GM23338 (cell line): ENCODE results near the gene CSTA.

Source experiments
- CREB1 ChIP-seq: fragments of 250-450 bp; sonication (Bioruptor Pico); IDR thresholded peaks from 2 replicates; pipeline ENCODE4 v1.5.0; 2020; ENCODE audit warnings: low read depth, mild to moderate bottlenecking, moderate library complexity
- EZH2 ChIP-seq: fragments of 200-600 bp; sonication (generic); IDR thresholded peaks from one replicate; pipeline ENCODE4 v1.8.0; 2017; ENCODE audit warnings: antibody characterized with exemption, mild to moderate bottlenecking, low read depth; ENCODE audit not compliant: unreplicated experiment
- EZH2phosphoT487 ChIP-seq: fragments of 200-600 bp; sonication (generic); IDR thresholded peaks from one replicate; pipeline ENCODE4 v1.8.1; 2018; ENCODE audit warnings: antibody characterized with exemption; ENCODE audit not compliant: unreplicated experiment
- JUNB ChIP-seq: IDR thresholded peaks from one replicate; pipeline ENCODE4 v1.6.1; 2016; ENCODE audit warnings: antibody characterized with exemption; ENCODE audit not compliant: unreplicated experiment
- NANOG ChIP-seq: IDR thresholded peaks from 2 replicates; pipeline ENCODE4 v1.6.1; 2016; ENCODE audit warnings: antibody characterized with exemption, borderline replicate concordance
- POLR2AphosphoS5 ChIP-seq: IDR thresholded peaks from 2 replicates; pipeline ENCODE4 v1.6.1; 2016; ENCODE audit warnings: antibody characterized with exemption, low read depth
- REST ChIP-seq: IDR thresholded peaks from one replicate; pipeline ENCODE4 v1.6.1; 2018; ENCODE audit warnings: antibody characterized with exemption; ENCODE audit not compliant: unreplicated experiment
- STAT1 ChIP-seq: IDR thresholded peaks from one replicate; pipeline ENCODE4 v1.6.1; 2016; ENCODE audit warnings: antibody characterized with exemption; ENCODE audit not compliant: unreplicated experiment
- ZNF114 ChIP-seq: fragments of 250-450 bp; sonication (Bioruptor Pico); IDR thresholded peaks from 2 replicates; pipeline ENCODE4 v1.5.0; 2020; ENCODE audit warnings: mild to moderate bottlenecking, moderate library complexity
- ZNF462 ChIP-seq: fragments of 250-450 bp; sonication (Bioruptor Pico); IDR thresholded peaks from 2 replicates; pipeline ENCODE4 v1.5.0; 2020; ENCODE audit warnings: mild to moderate bottlenecking, moderate library complexity
- TF ChIP-seq, protein P1 (sequence below), 2 experiments: fragments of 200-600 bp in 1 of 2; sonication (generic) in 1 of 2; conservative IDR thresholded peaks; 2 replicates each; pipeline versions ENCODE4 v1.5.1 to v1.6.1; 2016 to 2017; ENCODE audit warnings: antibody characterized with exemption in 2 of 2, low read depth in 2 of 2, mild to moderate bottlenecking in 2 of 2, moderate library complexity in 1 of 2

- TF ChIP-seq, protein P1, sequence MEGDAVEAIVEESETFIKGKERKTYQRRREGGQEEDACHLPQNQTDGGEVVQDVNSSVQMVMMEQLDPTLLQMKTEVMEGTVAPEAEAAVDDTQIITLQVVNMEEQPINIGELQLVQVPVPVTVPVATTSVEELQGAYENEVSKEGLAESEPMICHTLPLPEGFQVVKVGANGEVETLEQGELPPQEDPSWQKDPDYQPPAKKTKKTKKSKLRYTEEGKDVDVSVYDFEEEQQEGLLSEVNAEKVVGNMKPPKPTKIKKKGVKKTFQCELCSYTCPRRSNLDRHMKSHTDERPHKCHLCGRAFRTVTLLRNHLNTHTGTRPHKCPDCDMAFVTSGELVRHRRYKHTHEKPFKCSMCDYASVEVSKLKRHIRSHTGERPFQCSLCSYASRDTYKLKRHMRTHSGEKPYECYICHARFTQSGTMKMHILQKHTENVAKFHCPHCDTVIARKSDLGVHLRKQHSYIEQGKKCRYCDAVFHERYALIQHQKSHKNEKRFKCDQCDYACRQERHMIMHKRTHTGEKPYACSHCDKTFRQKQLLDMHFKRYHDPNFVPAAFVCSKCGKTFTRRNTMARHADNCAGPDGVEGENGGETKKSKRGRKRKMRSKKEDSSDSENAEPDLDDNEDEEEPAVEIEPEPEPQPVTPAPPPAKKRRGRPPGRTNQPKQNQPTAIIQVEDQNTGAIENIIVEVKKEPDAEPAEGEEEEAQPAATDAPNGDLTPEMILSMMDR (conservative IDR thresholded peaks at IDR 0.05; ENCODE audit: low read depth in 2 of 2), result no peak
- TF ChIP-seq EZH2phosphoT487 (no peak), POLR2AphosphoS5 (no peak), CREB1 (CRISPR knock-in tag) (no peak), JUNB (no peak), ZNF114 (CRISPR knock-in tag) (no peak), NANOG (no peak), STAT1 (no peak), EZH2 (no peak), REST (no peak), ZNF462 (CRISPR knock-in tag) (no peak)
Observed at GRCh38 chr3:122322095-122323075, 2.7 kb upstream of the CSTA start.
